IMR-90 (cell line): ENCODE data around the gene RHBDD1. TPM values are rescaled to one million over a fixed set of nuclear protein-coding genes. Genes with fewer than 3 reads are reported as not detected.

Experiments
- ATAC-seq: fragments of 200-7000 bp; cut with Tn5 transposase; 2 replicates; pipeline ENCODE4 v1.9.1; 2020; ENCODE audit warnings: low read depth, mild to moderate bottlenecking, moderate library complexity
- BruUV-seq: library from RNA; stranded (reverse); fragments of 400-500 nt; replicated peaks from 2 replicates; lab custom pipeline; 2021; lab: Mats Ljungman, UMichigan
- CTCF ChIA-PET: fragments of 300-600 bp; formaldehyde crosslinking; extraction: SDS; loops from one replicate; lab custom pipeline; 2021; ENCODE audit warnings: antibody characterized with exemption; lab: Yijun Ruan, JAX
- POLR2A ChIA-PET: fragments of 300-600 bp; sonication (Branson Sonifier 250); formaldehyde crosslinking; loops from one replicate; lab custom pipeline; 2022; ENCODE audit warnings: antibody characterized with exemption; ENCODE audit not compliant: unreplicated experiment; lab: Charles Lee
- DNase-seq: peaks from one replicate; pipeline ENCODE4 v3.0.0; 2013
- H2AFZ ChIP-seq: replicated peaks from 2 replicates; pipeline ENCODE3; 2013; ENCODE audit warnings: low read length, mild to moderate bottlenecking; ENCODE audit not compliant: poor library complexity
- H2AK5ac ChIP-seq: 2 replicates; pipeline ENCODE4 v1.6.1; 2013; ENCODE audit warnings: low read depth, low read length, inconsistent platforms
- H2AK9ac ChIP-seq: replicated peaks from 2 replicates; pipeline ENCODE3; 2013; ENCODE audit warnings: mild to moderate bottlenecking, low read depth, low read length, moderate library complexity; ENCODE audit not compliant: poor library complexity
- H2BK120ac ChIP-seq: 2 replicates; pipeline ENCODE4 v1.6.1; 2013; ENCODE audit warnings: low read depth, low read length, inconsistent platforms
- H2BK15ac ChIP-seq: 3 replicates; pipeline ENCODE4 v1.6.1; 2013; ENCODE audit warnings: low read depth, low read length, inconsistent platforms
- H2BK20ac ChIP-seq: 2 replicates; pipeline ENCODE4 v1.6.1; 2013; ENCODE audit warnings: low read depth, mild to moderate bottlenecking, inconsistent platforms, low read length, moderate library complexity
- H2BK5ac ChIP-seq: 2 replicates; pipeline ENCODE4 v1.6.1; 2013; ENCODE audit warnings: mild to moderate bottlenecking, low read depth, low read length, inconsistent platforms; ENCODE audit not compliant: poor library complexity, severe bottlenecking
- H3K14ac ChIP-seq: replicated peaks from 2 replicates; pipeline ENCODE4 v1.6.1; 2013; ENCODE audit warnings: low read depth, low read length, inconsistent platforms
- H3K18ac ChIP-seq: 2 replicates; pipeline ENCODE4 v1.6.1; 2013; ENCODE audit warnings: low read depth, low read length, control low read depth
- H3K23ac ChIP-seq: 2 replicates; pipeline ENCODE4 v1.6.1; 2013; ENCODE audit warnings: low read depth, low read length, inconsistent platforms
- H3K27ac ChIP-seq: 2 replicates; pipeline ENCODE4 v1.5.1; 2013; ENCODE audit warnings: mild to moderate bottlenecking, control low read depth, low read length; ENCODE audit not compliant: insufficient read depth
- H3K27me3 ChIP-seq: 2 replicates; pipeline ENCODE4 v1.6.1; 2013; ENCODE audit warnings: low read length; ENCODE audit not compliant: control insufficient read depth, insufficient read depth
- H3K36me3 ChIP-seq: 2 replicates; pipeline ENCODE4 v1.6.1; 2013; ENCODE audit warnings: low read length, mixed read lengths; ENCODE audit not compliant: control insufficient read depth, insufficient read depth
- H3K4ac ChIP-seq: 2 replicates; pipeline ENCODE4 v1.6.1; 2013; ENCODE audit warnings: low read depth, low read length, inconsistent platforms
- H3K4me1 ChIP-seq: 2 replicates; pipeline ENCODE4 v1.6.1; 2013; ENCODE audit warnings: low read length, mixed read lengths; ENCODE audit not compliant: control insufficient read depth, insufficient read depth
- H3K4me2 ChIP-seq: 2 replicates; pipeline ENCODE4 v1.6.1; 2013; ENCODE audit warnings: low read depth, mild to moderate bottlenecking, control low read depth, low read length, moderate library complexity
- H3K4me3 ChIP-seq: 2 replicates; pipeline ENCODE4 v1.5.1; 2013; ENCODE audit warnings: low read depth, mild to moderate bottlenecking, control low read depth, low read length, moderate library complexity; ENCODE audit not compliant: insufficient read depth
- H3K56ac ChIP-seq: 2 replicates; pipeline ENCODE4 v1.6.1; 2013; ENCODE audit warnings: low read length, inconsistent platforms; ENCODE audit not compliant: insufficient read depth; ENCODE audit errors: extremely low read depth
- H3K79me1 ChIP-seq, 2 experiments: 2 replicates each; pipeline ENCODE4 v1.6.1; 2013; ENCODE audit warnings: low read length in 2 of 2, inconsistent platforms in 1 of 2, low read depth in 1 of 2
- H3K9ac ChIP-seq: 2 replicates; pipeline ENCODE4 v1.6.1; 2013; ENCODE audit warnings: low read depth, low read length, control low read depth
- H3K9me1 ChIP-seq: 2 replicates; pipeline ENCODE4 v1.6.1; 2013; ENCODE audit warnings: low read length, inconsistent platforms; ENCODE audit not compliant: insufficient read depth
- H3K9me3 ChIP-seq: 2 replicates; pipeline ENCODE4 v1.6.1; 2013; ENCODE audit warnings: low read length; ENCODE audit not compliant: control insufficient read depth, insufficient read depth
- H4K20me1 ChIP-seq: 2 replicates; pipeline ENCODE4 v1.6.1; 2013; ENCODE audit warnings: low read length, inconsistent platforms; ENCODE audit not compliant: insufficient read depth
- H4K5ac ChIP-seq: 2 replicates; pipeline ENCODE4 v1.6.1; 2013; ENCODE audit warnings: mild to moderate bottlenecking, low read depth, low read length, control low read depth
- H4K8ac ChIP-seq, 2 experiments: 2 replicates each; pipeline ENCODE4 v1.6.1; 2013; ENCODE audit warnings: low read depth in 2 of 2, low read length in 2 of 2, control low read depth in 1 of 2, inconsistent platforms in 1 of 2
- H4K91ac ChIP-seq: 2 replicates; pipeline ENCODE4 v1.6.1; 2013; ENCODE audit warnings: low read depth, low read length, inconsistent platforms; ENCODE audit not compliant: insufficient read depth
- CHD1 ChIP-seq: IDR thresholded peaks from 2 replicates; pipeline ENCODE4 v1.6.1; 2012; ENCODE audit warnings: low read depth, low read length, improper control_type of control experiment
- CTCF ChIP-seq: conservative IDR thresholded peaks from 2 replicates; pipeline ENCODE4 v1.5.1; 2012; ENCODE audit warnings: mild to moderate bottlenecking, low read depth, low read length, improper control_type of control experiment
- ELK1 ChIP-seq: fragments of 150-350 bp; IDR thresholded peaks from 2 replicates; pipeline ENCODE4 v1.6.1; 2016; ENCODE audit warnings: low read depth, mild to moderate bottlenecking, low read length, moderate library complexity, borderline replicate concordance
- FOS ChIP-seq: fragments of 150-350 bp; IDR thresholded peaks from 2 replicates; pipeline ENCODE4 v1.6.1; 2016; ENCODE audit warnings: low read depth, low read length
- MAFK ChIP-seq: IDR thresholded peaks from 2 replicates; pipeline ENCODE4 v1.6.1; 2012; ENCODE audit warnings: low read depth, low read length, improper control_type of control experiment
- NFE2L2 ChIP-seq: fragments of 150-350 bp; IDR thresholded peaks from 2 replicates; pipeline ENCODE4 v1.6.1; 2016; ENCODE audit warnings: low read depth, mild to moderate bottlenecking, low read length
- POLR2A ChIP-seq: IDR thresholded peaks from 2 replicates; pipeline ENCODE4 v1.6.1; 2012; ENCODE audit warnings: mild to moderate bottlenecking, low read depth, low read length
- RAD21 ChIP-seq: IDR thresholded peaks from 2 replicates; pipeline ENCODE4 v1.6.1; 2012; ENCODE audit warnings: low read length, improper control_type of control experiment
- RCOR1 ChIP-seq: IDR thresholded peaks from 2 replicates; pipeline ENCODE4 v1.6.1; 2012; ENCODE audit warnings: mild to moderate bottlenecking, low read length, improper control_type of control experiment; ENCODE audit not compliant: insufficient replicate concordance
- RFX5 ChIP-seq: IDR thresholded peaks from 2 replicates; pipeline ENCODE4 v1.8.0; 2012; ENCODE audit warnings: low read depth, mild to moderate bottlenecking, low read length, moderate library complexity
- USF2 ChIP-seq: fragments of 150-350 bp; IDR thresholded peaks from 2 replicates; pipeline ENCODE4 v1.6.1; 2017; ENCODE audit warnings: mild to moderate bottlenecking, antibody characterized with exemption, low read length, low read depth
- WGBS, 2 experiments: methylation state at CpG; one replicate each; pipeline versions ENCODE4 v1.1.5 to v1.1.7; 2013; ENCODE audit warnings: missing lambda C conversion rate in 2 of 2; ENCODE audit not compliant: insufficient read length in 1 of 2; ENCODE audit errors: extremely low coverage in 2 of 2; 5-methylcytosine and 5-hydroxymethylcytosine counted together
- dilution Hi-C: fragments of 300-500 bp; cut with HindIII; formaldehyde crosslinking; loops from one replicate; pipeline ENCODE4 v1.14.3; 2018; ENCODE audit warnings: low sequenced_read_pairs; ENCODE audit not compliant: unreplicated experiment
- in situ Hi-C: fragments of 300-500 bp; cut with MboI; formaldehyde crosslinking; loops from 3 replicates; pipeline ENCODE4 v1.14.3; 2019; ENCODE audit warnings: low sequenced_read_pairs, inconsistent platforms, mixed read lengths
- intact Hi-C: fragments of 100-400 bp; cut with micrococcal nuclease; formaldehyde crosslinking; loops from 2 replicates; pipeline ENCODE4 v1.10.0; 2022
- polyA plus RNA-seq, 3 experiments: library from polyadenylated mRNA; depleted of rRNA; stranded (reverse); fragments of >200 nt; gene quantifications; 2 replicates each; pipeline ENCODE4 v1.2.3, GENCODE V29; 2012; ENCODE audit warnings: low replicate concordance in 1 of 3
- total RNA-seq: library from RNA; depleted of rRNA; stranded (reverse); fragments of >200 nt; gene quantifications from 2 replicates; pipeline ENCODE4 v1.2.3, GENCODE V29; 2012

Gene RHBDD1
- total and polyA plus RNA-seq, 2 of the 4 experiments (the other 2 are of a cell fraction) = 9.7 to 14.0 TPM

GRCh38 chr2:226800941-226801784 lies 34.7 kb upstream of the RHBDD1 start (continued):
- TF ChIP-seq RCOR1 (no peak), RAD21 (peak; percentile 15; the same call in 1 of the 2 replicates), RFX5 (no peak)

GRCh38 chr2:226802573-226802972 lies 33.3 kb upstream of the RHBDD1 start:
- Histone ChIP-seq H2AFZ (no peak overlapping the region), H3K4me1 (peaks cover 2% of the 10 kb centered on the region; the same call in 1 of the 2 replicates), H3K27me3 (no peaks in the 10 kb centered on the region), H2BK15ac (no peak overlapping the region), H3K4ac (no peak overlapping the region), H2BK120ac (no peak overlapping the region), H3K18ac (no peak overlapping the region), H2AK5ac (no peak overlapping the region), H3K27ac (no peak overlapping the region), H2BK5ac (no peak overlapping the region), H3K9me3 (no peaks in the 10 kb centered on the region), H4K20me1 (peaks cover 10% of the 10 kb centered on the region), H2BK20ac (no peak overlapping the region), H3K4me2 (no peak overlapping the region), H4K5ac (no peak overlapping the region), H3K36me3 (peaks cover 10% of the 10 kb centered on the region; the same call in 1 of the 2 replicates), H3K79me1 (peaks cover 4 to 25% of the 10 kb centered on the region in 2 experiments), H3K23ac (no peak overlapping the region), H4K91ac (no peak overlapping the region), H3K9me1 (no peaks in the 10 kb centered on the region), H3K4me3 (no peak overlapping the region), H4K8ac (no peak overlapping the region), H2AK9ac (no peak overlapping the region), H3K9ac (no peak overlapping the region), H3K14ac (no peak overlapping the region), H3K56ac (no peak overlapping the region)
- POLR2A ChIA-PET = interaction anchor here (0.6 kb wide), 1 partner anchor 837 kb away, joined by 3 read pairs; no protein-coding TSS in a partner anchor
- intact Hi-C loops = loop anchor here (1.0 kb wide), 1 partner anchor 183 kb away; no protein-coding TSS in a partner anchor
- CTCF ChIA-PET = interaction anchor here (0.6 to 1.8 kb wide), 20 partner anchors 65 to 1137 kb away, joined by 3 to 7 read pairs (median 3); no protein-coding TSS in a partner anchor
- BruUV-seq = no TSS peak
- DNase-seq (peak; percentile 92), ATAC-seq (no peak)
- whole genome bisulfite sequencing, 2 experiments = no CpG with 5 or more reads among the region's 4 CpGs
- in situ Hi-C loops = no loop called here
- dilution Hi-C loops = no loop called here
- TF ChIP-seq USF2 = no peak
- TF ChIP-seq MAFK = no peak
- TF ChIP-seq CTCF = peak; percentile 79
- no peak for TF ChIP-seq ELK1
- no peak for TF ChIP-seq FOS
- no peak for TF ChIP-seq RFX5
- TF ChIP-seq NFE2L2 = no peak
- TF ChIP-seq POLR2A = no peak
- TF ChIP-seq RAD21 = peak; percentile 78
- TF ChIP-seq RCOR1 = no peak
- no peak for TF ChIP-seq CHD1
